GM12878 (cell line): ENCODE data around the gene PLET1. TPM values are rescaled to one million over a fixed set of nuclear protein-coding genes. Genes with fewer than 3 reads are reported as not detected.

Source experiments
- BACH1 ChIP-seq: fragments of 450-650 bp; IDR thresholded peaks from 2 replicates; pipeline ENCODE4 v1.6.1; 2017; ENCODE audit warnings: mild to moderate bottlenecking, borderline replicate concordance
- BHLHE40 ChIP-seq, 2 experiments: fragments of 450-650 bp in 1 of 2; IDR thresholded peaks; 2 replicates each; pipeline ENCODE4 v1.6.1; 2011 to 2017; ENCODE audit warnings: low read depth in 2 of 2, borderline replicate concordance in 1 of 2, improper control_type of control experiment in 1 of 2, low read length in 1 of 2, mild to moderate bottlenecking in 1 of 2
- BMI1 ChIP-seq: fragments of 450-650 bp; IDR thresholded peaks from 2 replicates; pipeline ENCODE4 v1.6.1; 2016; ENCODE audit warnings: mild to moderate bottlenecking, moderate library complexity, borderline replicate concordance
- CREM ChIP-seq: IDR thresholded peaks from 2 replicates; pipeline ENCODE4 v1.6.1; 2014; ENCODE audit warnings: antibody characterized with exemption, low read depth
- GABPA ChIP-seq: IDR thresholded peaks from 2 replicates; pipeline ENCODE4 v1.6.1; 2014; ENCODE audit warnings: antibody characterized with exemption, low read depth, mild to moderate bottlenecking, inconsistent platforms
- HCFC1 ChIP-seq: fragments of 150-350 bp; IDR thresholded peaks from 2 replicates; pipeline ENCODE4 v1.6.1; 2014; ENCODE audit warnings: low read length
- MEF2B ChIP-seq: fragments of 450-650 bp; IDR thresholded peaks from 2 replicates; pipeline ENCODE4 v1.6.1; 2018; ENCODE audit warnings: mild to moderate bottlenecking, moderate library complexity; ENCODE audit not compliant: partially characterized antibody, poor library complexity, severe bottlenecking
- PML ChIP-seq: IDR thresholded peaks from 2 replicates; pipeline ENCODE4 v1.6.1; 2012; ENCODE audit warnings: low read length, inconsistent platforms
- POLR2A ChIP-seq: IDR thresholded peaks from 2 replicates; pipeline ENCODE4 v1.6.1; 2011; ENCODE audit warnings: low read depth, mild to moderate bottlenecking, low read length
- POLR2AphosphoS2 ChIP-seq: IDR thresholded peaks from 2 replicates; pipeline ENCODE4 v1.6.1; 2011; ENCODE audit warnings: low read depth, mild to moderate bottlenecking, low read length, improper control_type of control experiment, moderate library complexity
- POU2F2 ChIP-seq: IDR thresholded peaks from 3 replicates; pipeline ENCODE4 v1.6.1; 2011; ENCODE audit warnings: low read depth, mild to moderate bottlenecking, low read length, borderline replicate concordance
- RFX5 ChIP-seq: IDR thresholded peaks from 2 replicates; pipeline ENCODE4 v1.6.1; 2011; ENCODE audit warnings: low read depth, low read length, improper control_type of control experiment
- STAT1 ChIP-seq: fragments of 450-650 bp; conservative IDR thresholded peaks from 2 replicates; pipeline ENCODE4 v1.6.1; 2014; ENCODE audit warnings: antibody characterized with exemption, mild to moderate bottlenecking
- TBL1XR1 ChIP-seq: IDR thresholded peaks from 2 replicates; pipeline ENCODE4 v1.6.1; 2012; ENCODE audit warnings: low read depth, low read length, improper control_type of control experiment
- TCF12 ChIP-seq: IDR thresholded peaks from 2 replicates; pipeline ENCODE4 v1.6.1; 2011; ENCODE audit warnings: low read depth, mild to moderate bottlenecking, low read length
- ZBTB33 ChIP-seq: fragments of 450-650 bp; IDR thresholded peaks from 2 replicates; pipeline ENCODE4 v1.6.1; 2017; ENCODE audit warnings: mild to moderate bottlenecking
- ZNF217 ChIP-seq: fragments of 450-650 bp; IDR thresholded peaks from 2 replicates; pipeline ENCODE4 v1.6.1; 2017; ENCODE audit warnings: antibody characterized with exemption, mild to moderate bottlenecking
- polyA plus RNA-seq, 11 experiments: library from polyadenylated mRNA; depleted of rRNA in 4 of 11; unstranded in 6 of 11; stranded (reverse) in 5 of 11; fragments of >200 nt; fragmentation: Nextera tagmentation in 4 of 11; fragmentation: Illumina TruSeq in 1 of 11; extraction: Ambion mirVana in 4 of 11; extraction: Trizol in 1 of 11; gene quantifications; 1 replicate in 1 of 11; 2 replicates in 10 of 11; pipeline versions ENCODE4 v1.2.1 to v1.2.3, GENCODE V29; 2011 to 2016; ENCODE audit warnings: inconsistent platforms in 2 of 11, missing spikeins in 2 of 11, low read depth in 1 of 11
- total RNA-seq, 4 experiments: library from RNA; depleted of rRNA in 3 of 4; stranded (reverse); fragments of >200 nt in 3 of 4; fragmentation: Illumina TruSeq in 1 of 4; extraction: Trizol in 1 of 4; gene quantifications; 2 replicates each; pipeline versions ENCODE4 v1.2.1 to v1.2.3, GENCODE V29; 2013 to 2021
- TF ChIP-seq, protein P1 (sequence below): fragments of 450-650 bp; formaldehyde crosslinking; IDR thresholded peaks from 2 replicates; pipeline ENCODE4 v1.4.0; 2022; ENCODE audit warnings: mild to moderate bottlenecking, moderate library complexity

The PLET1 gene
- total and polyA plus RNA-seq, 10 of the 15 experiments (the other 5 are each of a cell fraction or from before 2014, with no cell fraction given) = not detected

- TF ChIP-seq ZBTB33 (no peak), POLR2AphosphoS2 (no peak), BMI1 (no peak), HCFC1 (no peak), TBL1XR1 (no peak), ZNF217 (no peak), TCF12 (no peak), PML (no peak), CREM (no peak), MEF2B (no peak), STAT1 (no peak), RFX5 (no peak), POU2F2 (0 out of 3 replicates have a peak, but pooled peaks have one; percentile 8), BACH1 (no peak), GABPA (no peak), POLR2A (peak; percentile 25; the same call in 1 of the 2 replicates), BHLHE40 (IDR thresholded peaks at IDR 0.05; ENCODE audit: borderline replicate concordance in 1 of 2, low read depth in 2 of 2, low read length in 1 of 2) (no peak)
- TF ChIP-seq, protein P1, sequence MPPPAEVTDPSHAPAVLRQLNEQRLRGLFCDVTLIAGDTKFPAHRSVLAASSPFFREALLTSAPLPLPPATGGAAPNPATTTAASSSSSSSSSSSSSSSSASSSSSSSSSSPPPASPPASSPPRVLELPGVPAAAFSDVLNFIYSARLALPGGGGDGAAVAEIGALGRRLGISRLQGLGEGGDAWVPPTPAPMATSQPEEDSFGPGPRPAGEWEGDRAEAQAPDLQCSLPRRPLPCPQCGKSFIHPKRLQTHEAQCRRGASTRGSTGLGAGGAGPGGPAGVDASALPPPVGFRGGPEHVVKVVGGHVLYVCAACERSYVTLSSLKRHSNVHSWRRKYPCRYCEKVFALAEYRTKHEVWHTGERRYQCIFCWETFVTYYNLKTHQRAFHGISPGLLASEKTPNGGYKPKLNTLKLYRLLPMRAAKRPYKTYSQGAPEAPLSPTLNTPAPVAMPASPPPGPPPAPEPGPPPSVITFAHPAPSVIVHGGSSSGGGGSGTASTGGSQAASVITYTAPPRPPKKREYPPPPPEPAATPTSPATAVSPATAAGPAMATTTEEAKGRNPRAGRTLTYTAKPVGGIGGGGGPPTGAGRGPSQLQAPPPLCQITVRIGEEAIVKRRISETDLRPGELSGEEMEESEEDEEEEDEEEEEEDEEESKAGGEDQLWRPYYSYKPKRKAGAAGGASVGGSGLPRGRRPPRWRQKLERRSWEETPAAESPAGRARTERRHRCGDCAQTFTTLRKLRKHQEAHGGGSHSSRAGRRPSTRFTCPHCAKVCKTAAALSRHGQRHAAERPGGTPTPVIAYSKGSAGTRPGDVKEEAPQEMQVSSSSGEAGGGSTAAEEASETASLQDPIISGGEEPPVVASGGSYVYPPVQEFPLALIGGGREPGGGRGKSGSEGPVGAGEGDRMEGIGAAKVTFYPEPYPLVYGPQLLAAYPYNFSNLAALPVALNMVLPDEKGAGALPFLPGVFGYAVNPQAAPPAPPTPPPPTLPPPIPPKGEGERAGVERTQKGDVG (CRISPR knock-in tag) = no peak
These were observed 19.8 kb upstream of the PLET1 start (continued) for GRCh38 chr11:112280268-112281126.
